ENCODE data around the gene TLR8. TPM values are rescaled to one million over a fixed set of nuclear protein-coding genes. Genes with fewer than 3 reads are reported as not detected.
"Not testable (repeated sequence)": the region's sequence is repeated elsewhere in the genome, so short reads cannot be mapped to it uniquely, and the experiment has no call there.

Gene TLR8
- total RNA-seq, 1 donor from 2014 or later, result 0.53 TPM

GRCh38 chrX:12956704-12957534 lies 50.5 kb downstream of the TLR8 start:
- Histone ChIP-seq H3K27ac (peak overlapping the region; percentile 58 to 62), H3K36me3 (no peaks in the 10 kb centered on the region), H3K9me3 (no peaks in the 10 kb centered on the region), H3K27me3 (no peaks in the 10 kb centered on the region), H3K4me3 (no peak overlapping the region), H3K4me1 (peaks cover 0 to 2% of the 10 kb centered on the region in 2 donors)
- peak in 1 of 2 donors; percentile 61 for DNase-seq (ENCODE audit: low spot score in 2 of 2)
- intact Hi-C loops (cut with DNase I), result loop anchor here (10.0 kb wide), 1 partner anchor 1078 kb away; no protein-coding TSS in a partner anchor
- TF ChIP-seq, protein P1, sequence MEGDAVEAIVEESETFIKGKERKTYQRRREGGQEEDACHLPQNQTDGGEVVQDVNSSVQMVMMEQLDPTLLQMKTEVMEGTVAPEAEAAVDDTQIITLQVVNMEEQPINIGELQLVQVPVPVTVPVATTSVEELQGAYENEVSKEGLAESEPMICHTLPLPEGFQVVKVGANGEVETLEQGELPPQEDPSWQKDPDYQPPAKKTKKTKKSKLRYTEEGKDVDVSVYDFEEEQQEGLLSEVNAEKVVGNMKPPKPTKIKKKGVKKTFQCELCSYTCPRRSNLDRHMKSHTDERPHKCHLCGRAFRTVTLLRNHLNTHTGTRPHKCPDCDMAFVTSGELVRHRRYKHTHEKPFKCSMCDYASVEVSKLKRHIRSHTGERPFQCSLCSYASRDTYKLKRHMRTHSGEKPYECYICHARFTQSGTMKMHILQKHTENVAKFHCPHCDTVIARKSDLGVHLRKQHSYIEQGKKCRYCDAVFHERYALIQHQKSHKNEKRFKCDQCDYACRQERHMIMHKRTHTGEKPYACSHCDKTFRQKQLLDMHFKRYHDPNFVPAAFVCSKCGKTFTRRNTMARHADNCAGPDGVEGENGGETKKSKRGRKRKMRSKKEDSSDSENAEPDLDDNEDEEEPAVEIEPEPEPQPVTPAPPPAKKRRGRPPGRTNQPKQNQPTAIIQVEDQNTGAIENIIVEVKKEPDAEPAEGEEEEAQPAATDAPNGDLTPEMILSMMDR (IDR thresholded peaks at IDR 0.05), result no peak

DNA sequence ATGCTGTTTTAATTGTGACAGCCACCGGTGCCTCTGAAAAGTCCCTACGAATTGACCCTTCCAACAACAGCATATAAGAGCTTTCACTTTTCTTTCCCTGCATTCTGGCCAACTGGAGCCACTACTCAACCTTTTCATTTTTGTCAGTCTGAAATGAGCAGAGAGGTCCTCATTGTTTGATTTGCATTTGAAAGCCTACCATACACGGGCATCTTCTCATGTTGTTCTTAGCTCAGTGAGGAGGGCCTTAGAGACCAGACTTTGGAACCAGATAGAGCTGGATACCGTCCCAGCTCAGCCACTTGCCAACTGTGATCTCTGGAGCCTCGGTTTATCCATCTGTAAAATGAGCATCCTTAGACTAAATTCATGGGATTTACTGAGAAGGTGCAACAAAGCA lies 51.6 kb downstream of the TLR8 start:
- intact Hi-C loops (cut with DNase I), result loop anchor here (10.0 kb wide), 1 partner anchor 1077 kb away; no protein-coding TSS in a partner anchor
- no peaks in the 10 kb centered on the region for H3K27me3 ChIP-seq
- H3K4me1 ChIP-seq, result peaks cover 0 to 2% of the 10 kb centered on the region in 2 donors
- H3K27ac ChIP-seq, result peak overlapping the region in 1 of 2 donors; percentile 3
- H3K9me3 ChIP-seq, result no peaks in the 10 kb centered on the region
- peak in 1 of 2 donors; percentile 11 for DNase-seq (ENCODE audit: low spot score in 2 of 2)
- H3K4me3 ChIP-seq, result no peak overlapping the region
- TF ChIP-seq, protein P1 (IDR thresholded peaks at IDR 0.05), result no peak
- no peaks in the 10 kb centered on the region for H3K36me3 ChIP-seq

- no peaks in the 10 kb centered on the region for H3K9me3 ChIP-seq
- H3K4me3 ChIP-seq, result no peak overlapping the region
- H3K27ac ChIP-seq, result no peak overlapping the region
- H3K4me1 ChIP-seq, result peaks cover 0 to 2% of the 10 kb centered on the region in 2 donors
- no peaks in the 10 kb centered on the region for H3K36me3 ChIP-seq
- intact Hi-C loops (cut with DNase I), result loop anchor here (10.0 kb wide), 1 partner anchor 1076 kb away; no protein-coding TSS in a partner anchor
- DNase-seq (ENCODE audit: low spot score in 2 of 2), result peak in 1 of 2 donors; percentile 15
- TF ChIP-seq, protein P1 (IDR thresholded peaks at IDR 0.05), result no peak
- no peaks in the 10 kb centered on the region for H3K27me3 ChIP-seq
Measured at GRCh38 chrX:12958461-12958860, 52.0 kb downstream of the TLR8 start.

- TF ChIP-seq, protein P1 (IDR thresholded peaks at IDR 0.05), result no peak
- no peaks in the 10 kb centered on the region for H3K36me3 ChIP-seq
- intact Hi-C loops (cut with DNase I), result no loop called here
- no peaks in the 10 kb centered on the region for H3K4me1 ChIP-seq
- no peaks in the 10 kb centered on the region for H3K27me3 ChIP-seq
- no peak for DNase-seq (ENCODE audit: low spot score in 2 of 2)
- H3K9me3 ChIP-seq, result no peaks in the 10 kb centered on the region
- no peak overlapping the region for H3K27ac ChIP-seq
- H3K4me3 ChIP-seq, result no peak overlapping the region
Measured at GRCh38 chrX:12961196-12961718, 54.8 kb downstream of the TLR8 start.

GRCh38 chrX:12962041-12962504 lies 55.7 kb downstream of the TLR8 start:
- TF ChIP-seq, protein P1 (IDR thresholded peaks at IDR 0.05), result no peak
- H3K27ac ChIP-seq, result no peak overlapping the region
- H3K9me3 ChIP-seq, result no peaks in the 10 kb centered on the region
- no peak for DNase-seq (ENCODE audit: low spot score in 2 of 2)
- no peak overlapping the region for H3K4me3 ChIP-seq
- no peaks in the 10 kb centered on the region for H3K36me3 ChIP-seq
- H3K4me1 ChIP-seq, result no peaks in the 10 kb centered on the region
- intact Hi-C loops (cut with DNase I), result no loop called here
- no peaks in the 10 kb centered on the region for H3K27me3 ChIP-seq

DNA sequence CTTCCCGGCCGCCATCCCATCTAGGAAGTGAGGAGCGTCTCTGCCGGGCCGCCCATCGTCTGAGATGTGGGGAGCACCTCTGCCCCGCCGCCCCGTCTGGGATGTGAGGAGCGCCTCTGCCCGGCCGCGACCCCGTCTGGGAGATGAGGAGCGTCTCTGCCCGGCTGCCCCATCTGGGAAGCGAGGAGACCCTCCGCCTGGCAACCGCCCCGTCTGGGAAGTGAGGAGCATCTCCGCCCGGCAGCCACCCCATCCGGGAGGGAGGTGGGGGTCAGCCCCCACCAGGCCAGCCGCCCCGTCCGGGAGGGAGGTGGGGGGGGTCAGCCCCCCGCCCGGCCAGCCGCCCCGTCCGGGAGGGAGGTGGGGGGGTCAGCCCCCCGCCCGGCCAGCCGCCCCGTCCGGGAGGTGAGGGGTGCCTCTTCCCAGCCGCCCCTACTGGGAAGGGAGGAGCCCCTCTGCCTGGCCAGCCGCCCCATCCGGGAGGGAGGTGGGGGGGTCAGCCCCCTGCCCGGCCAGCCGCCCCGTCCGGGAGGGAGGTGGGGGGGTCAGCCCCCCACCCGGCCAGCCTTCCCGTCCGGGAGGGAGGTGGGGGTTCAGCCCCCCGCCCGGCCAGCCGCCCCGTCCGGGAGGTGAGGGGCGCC lies 56.9 kb downstream of the TLR8 start:
- intact Hi-C loops (cut with DNase I); H3K27me3 ChIP-seq; H3K4me3 ChIP-seq; H3K27ac ChIP-seq; DNase-seq (ENCODE audit: low spot score in 2 of 2); H3K36me3 ChIP-seq; H3K9me3 ChIP-seq; H3K4me1 ChIP-seq: not testable (repeated sequence)

Data from ascending aorta (tissue), 2 donors.